HG03442 (cell line): ENCODE results near the gene GNB1L.
"Not testable (repeated sequence)": the region's sequence is repeated elsewhere in the genome, so short reads cannot be mapped to it uniquely, and the experiment has no call there.

Experiments
- ATAC-seq: cut with Tn5 transposase; IDR thresholded peaks from one replicate; pipeline ENCODE4 v1.9.1; 2021; ENCODE audit warnings: mild to moderate bottlenecking, moderate library complexity; ENCODE audit not compliant: unreplicated experiment

GNB1L gene

DNA sequence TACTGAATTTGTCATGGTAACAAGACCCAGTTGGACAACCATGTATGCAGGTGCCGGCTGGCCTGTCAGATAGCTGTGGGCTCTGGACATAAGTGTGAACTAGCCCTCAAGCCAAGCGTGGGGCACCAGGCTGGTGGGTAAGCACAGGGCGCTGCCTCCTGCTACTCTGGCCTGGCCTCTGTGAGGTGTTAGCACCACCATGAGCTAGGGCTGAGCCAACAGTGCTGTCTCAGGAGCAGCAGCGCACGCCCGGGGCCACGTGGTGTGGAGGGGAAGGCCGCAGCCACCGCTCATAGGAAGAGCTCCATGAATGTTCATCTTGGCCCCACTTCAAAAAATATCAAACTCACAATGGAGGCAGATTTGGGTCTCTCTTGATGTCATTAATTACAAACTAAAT lies 35.3 kb upstream of the GNB1L start:
- ATAC-seq = no peak

DNA sequence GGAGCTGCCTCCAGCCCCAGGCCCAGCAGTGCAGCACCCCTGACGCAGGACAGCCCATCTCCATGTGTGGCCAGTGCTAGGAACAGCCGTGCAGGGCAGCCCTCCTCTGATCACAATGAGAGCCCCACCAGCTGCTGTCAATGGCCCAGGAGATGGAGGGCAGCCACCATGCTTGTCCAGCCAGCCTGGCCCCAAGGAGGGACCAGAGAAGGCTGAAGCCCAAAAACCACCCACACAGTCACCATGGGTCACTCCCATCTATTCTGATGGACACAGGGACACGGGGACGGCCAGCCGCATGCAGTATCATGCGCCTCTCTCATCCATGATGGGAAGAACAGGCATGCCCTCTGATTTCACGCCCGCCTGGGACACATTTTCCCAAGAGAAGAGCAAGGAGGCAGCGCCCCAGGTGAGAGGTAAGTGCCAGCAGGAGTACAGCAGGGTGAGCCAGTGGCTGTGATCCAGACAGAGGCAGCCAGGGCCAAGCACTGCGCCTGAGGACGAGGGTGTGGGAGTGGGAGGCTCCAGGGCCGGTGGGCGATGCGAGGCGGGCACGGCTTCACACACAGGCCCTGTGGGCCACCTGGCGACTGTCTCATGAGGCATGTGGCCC lies 33.6 kb upstream of the GNB1L start:
- ATAC-seq = no peak

- no peak for ATAC-seq
Measured at GRCh38 chr22:19887256-19887985, 32.7 kb upstream of the GNB1L start.

DNA sequence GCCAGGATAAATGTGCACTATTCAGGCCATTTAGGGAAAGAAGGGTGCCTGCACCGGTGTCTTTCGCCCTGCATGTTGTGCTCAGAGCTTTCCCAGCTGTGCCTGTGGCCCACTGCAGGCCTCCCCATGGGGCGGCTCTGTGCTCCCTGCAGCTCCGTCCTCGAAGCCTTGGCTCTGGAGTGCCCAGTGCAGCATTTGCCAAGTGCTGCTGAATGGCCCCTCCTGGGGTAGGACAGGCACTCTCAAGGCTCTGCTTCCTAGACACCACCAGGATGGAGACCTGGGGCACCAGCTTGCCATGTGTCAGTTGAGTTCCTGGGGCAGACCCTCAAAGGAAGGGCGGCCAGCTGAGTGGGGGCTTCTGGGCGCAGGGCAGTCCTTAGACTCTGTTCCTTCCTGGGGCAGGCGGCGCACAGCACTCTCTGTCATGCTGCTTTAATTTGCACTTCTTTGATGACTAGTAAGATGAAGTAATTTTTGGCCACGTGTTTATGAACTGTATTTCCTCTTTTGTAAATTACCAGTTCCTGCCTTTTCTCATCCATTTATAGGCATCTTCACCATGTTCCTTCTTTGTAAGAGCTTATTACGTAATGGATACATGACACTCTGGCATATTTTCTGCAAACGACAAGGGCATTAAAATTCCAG lies 32.1 kb upstream of the GNB1L start:
- no peak for ATAC-seq

- no peak for ATAC-seq
Measured at GRCh38 chr22:19885841-19886592, 31.3 kb upstream of the GNB1L start.

- no peak for ATAC-seq
Measured at GRCh38 chr22:19884954-19885751, 30.5 kb upstream of the GNB1L start.

DNA sequence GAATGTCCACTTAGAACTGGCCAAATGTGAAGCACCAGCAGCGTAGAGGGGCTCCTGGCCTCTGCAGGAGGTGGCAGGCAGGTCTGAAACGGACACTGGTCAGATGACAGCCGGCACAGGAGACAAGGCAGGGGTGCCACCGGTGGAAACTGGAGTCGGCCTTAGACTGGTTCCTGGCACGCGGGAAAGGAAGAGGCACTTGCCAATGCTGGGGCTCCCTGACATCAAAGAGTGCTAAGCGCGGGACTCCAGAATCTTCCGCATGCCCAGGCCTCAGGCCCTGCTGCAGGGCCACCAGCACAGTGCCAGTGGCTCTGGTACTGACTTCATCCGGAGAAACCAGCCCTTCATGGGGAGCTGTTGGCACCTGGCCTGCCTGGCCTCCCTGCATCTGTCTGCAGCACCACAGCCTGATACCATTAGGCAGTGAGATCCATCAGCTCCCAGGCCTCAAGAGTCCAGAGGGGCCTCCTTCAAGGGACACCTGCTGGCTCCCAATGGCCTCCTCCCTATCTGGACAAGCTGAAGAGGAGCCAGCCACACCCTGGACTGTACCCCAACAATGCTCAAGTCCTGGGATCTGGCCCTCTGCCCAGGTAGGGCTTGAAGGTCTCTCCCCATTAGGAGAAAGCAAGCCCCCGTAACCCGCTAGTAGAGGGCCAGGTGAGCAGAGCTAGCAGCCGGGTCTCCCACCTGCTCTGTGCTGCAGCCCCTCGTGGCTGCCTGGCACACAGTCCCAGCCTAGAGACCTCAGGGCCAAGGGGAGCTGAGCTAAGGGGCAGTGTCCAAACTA lies 29.7 kb upstream of the GNB1L start:
- ATAC-seq = no peak

DNA sequence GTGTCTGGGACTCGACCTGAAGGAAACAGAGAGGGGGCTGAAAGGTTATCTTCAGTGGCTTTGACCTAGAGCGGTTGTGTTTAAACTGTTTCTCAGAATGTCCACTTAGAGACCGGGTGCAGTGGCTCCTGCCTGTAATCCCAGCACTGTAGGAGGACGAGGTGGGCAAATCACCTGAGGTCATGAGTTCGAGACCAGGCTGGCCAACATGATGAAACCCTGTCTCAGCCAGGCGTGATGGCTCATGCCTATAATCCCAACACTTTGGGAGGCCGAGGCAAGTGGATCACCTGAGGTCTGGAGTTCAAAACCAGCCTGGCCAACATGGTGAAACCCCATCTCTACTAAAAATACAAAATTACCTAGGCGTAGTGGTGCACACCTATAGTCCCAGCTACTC lies 28.8 kb upstream of the GNB1L start:
- ATAC-seq = not testable (repeated sequence)

DNA sequence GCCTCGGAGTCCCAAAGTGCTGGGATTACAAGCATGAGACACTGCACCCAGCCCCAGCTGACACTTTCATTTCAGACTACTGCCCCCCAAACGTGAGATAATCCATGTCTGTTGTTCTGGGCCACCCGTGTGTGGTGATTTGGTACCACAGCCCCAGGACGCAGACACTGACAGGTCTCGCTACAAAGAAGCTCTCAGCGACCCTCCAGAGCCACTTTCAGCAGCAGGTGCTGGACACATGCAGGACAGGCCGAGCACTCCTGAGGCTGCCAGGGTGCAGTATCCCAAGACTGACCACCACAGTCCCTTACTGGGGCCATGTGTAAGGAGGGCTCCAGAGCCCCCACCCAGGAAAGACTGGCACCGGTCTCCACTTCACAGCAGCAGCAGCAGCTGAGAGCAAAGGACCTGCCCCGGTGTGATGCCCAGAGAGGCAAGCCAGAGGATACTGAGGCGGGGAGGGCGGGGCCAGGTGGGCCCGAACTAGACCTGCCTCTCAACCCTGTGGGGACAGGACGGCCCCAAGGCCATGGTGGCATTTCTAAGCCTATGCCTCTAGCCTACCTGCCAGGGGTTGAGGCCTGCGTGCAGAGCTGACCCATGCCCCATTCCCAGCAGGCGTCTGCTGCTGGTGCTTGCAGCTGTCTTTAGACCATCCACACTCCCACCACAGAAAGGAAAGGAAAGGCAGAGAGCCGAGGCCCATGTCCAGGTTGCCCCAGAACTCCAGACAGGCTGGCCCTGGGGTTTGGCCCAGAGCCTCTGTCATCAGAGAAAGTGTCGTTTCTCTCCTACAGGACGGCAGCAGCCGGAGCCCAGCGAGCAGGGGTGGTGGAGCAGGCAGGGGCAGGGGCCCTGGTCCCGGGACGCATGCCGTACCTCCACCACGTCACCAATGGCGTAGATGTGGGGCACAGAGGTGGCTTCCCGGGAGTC lies 28.0 kb upstream of the GNB1L start:
- ATAC-seq = no peak

GRCh38 chr22:19880786-19881569 lies 26.3 kb upstream of the GNB1L start:
- no peak for ATAC-seq

DNA sequence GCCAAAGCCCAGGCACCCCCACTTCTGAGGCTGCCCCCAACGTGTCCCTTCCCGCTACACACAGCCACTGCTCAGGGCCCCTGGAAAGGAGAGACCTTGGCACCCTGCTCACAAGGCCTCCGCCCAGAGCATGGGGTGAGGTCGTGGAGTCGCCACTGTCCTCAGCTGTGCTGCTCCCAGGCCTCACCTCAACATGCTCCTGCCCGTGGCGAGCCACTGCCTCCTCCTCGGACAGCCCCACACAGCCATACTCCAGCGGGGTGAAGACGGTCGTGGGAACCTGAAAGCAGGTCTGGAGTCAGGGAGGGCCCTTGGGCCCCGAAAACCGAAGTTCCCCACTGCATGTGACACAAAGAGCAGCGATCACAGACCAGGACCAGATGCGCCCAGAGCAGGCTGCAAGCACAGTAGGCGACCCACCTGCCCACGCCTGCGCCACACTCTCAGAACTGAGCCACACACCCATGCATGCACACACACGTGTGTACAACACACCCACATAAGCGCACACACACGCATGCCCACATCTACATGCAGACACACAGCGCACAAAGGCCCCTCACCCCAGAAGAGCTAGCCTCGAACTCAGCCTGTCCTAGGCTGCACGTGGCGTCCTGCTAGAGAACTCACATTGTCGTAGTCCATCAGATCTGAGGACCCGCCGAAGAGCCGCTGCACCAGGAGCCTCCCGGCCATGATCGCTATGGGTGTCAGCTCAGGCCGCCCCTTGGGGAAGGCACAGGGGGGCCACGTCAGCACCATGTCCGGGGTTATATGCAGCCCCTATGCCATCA lies 25.5 kb upstream of the GNB1L start:
- ATAC-seq = no peak

DNA sequence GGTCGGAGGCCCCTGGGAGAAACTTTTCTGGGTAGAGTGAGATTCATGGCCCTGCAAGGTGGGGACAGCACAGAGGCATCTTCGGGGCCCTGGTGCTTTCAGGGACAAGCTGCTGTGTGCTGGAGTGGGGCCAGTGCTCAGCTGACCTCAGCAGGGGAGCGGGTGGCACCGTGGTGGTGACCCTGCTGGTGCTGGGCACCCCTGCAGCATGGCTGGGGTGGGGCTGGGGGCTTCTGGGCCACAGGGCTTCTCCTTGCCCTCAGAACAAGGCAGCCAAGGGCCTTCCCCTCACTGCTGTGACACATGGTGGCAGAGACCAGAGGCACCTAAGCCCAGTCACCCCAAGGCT lies 24.9 kb upstream of the GNB1L start:
- ATAC-seq = no peak

- no peak for ATAC-seq
Measured at GRCh38 chr22:19879246-19879570, 24.5 kb upstream of the GNB1L start.

- no peak for ATAC-seq
Measured at GRCh38 chr22:19878461-19879245, 24.0 kb upstream of the GNB1L start.

- no peak for ATAC-seq
Measured at GRCh38 chr22:19877626-19878339, 23.1 kb upstream of the GNB1L start.
